ENCODE measurements around the gene PIWIL1.

The PIWIL1 gene

GRCh38 chr12:130367523-130367922, 29.8 kb downstream of the PIWIL1 start:
- H3K4me3 ChIP-seq (ENCODE audit: low read depth, low read length) = no peak overlapping the region
- no peak for DNase-seq (ENCODE audit: low read depth)

GRCh38 chr12:130369816-130370215, 32.1 kb downstream of the PIWIL1 start:
- no peak overlapping the region for H3K4me3 ChIP-seq (ENCODE audit: low read depth, low read length)
- no peak for DNase-seq (ENCODE audit: low read depth)

GRCh38 chr12:130371296-130371695, 33.6 kb downstream of the PIWIL1 start:
- no peak for DNase-seq (ENCODE audit: low read depth)
- no peak overlapping the region for H3K4me3 ChIP-seq (ENCODE audit: low read depth, low read length)

GRCh38 chr12:130372936-130373335, 35.2 kb downstream of the PIWIL1 start:
- H3K4me3 ChIP-seq (ENCODE audit: low read depth, low read length) = no peak overlapping the region
- DNase-seq (ENCODE audit: low read depth) = no peak

- no peak overlapping the region for H3K4me3 ChIP-seq (ENCODE audit: low read depth, low read length)
- no peak for DNase-seq (ENCODE audit: low read depth)
Observed at GRCh38 chr12:130374083-130374482, 36.4 kb downstream of the PIWIL1 start.

- no peak for DNase-seq (ENCODE audit: low read depth)
- H3K4me3 ChIP-seq (ENCODE audit: low read depth, low read length) = no peak overlapping the region
Observed at GRCh38 chr12:130375296-130376287, 37.9 kb downstream of the PIWIL1 start.

- H3K4me3 ChIP-seq (ENCODE audit: low read depth, low read length) = no peak overlapping the region
- DNase-seq (ENCODE audit: low read depth) = no peak
Observed at GRCh38 chr12:130382818-130383217, 45.1 kb downstream of the PIWIL1 start.

- no peak overlapping the region for H3K4me3 ChIP-seq (ENCODE audit: low read depth, low read length)
- no peak for DNase-seq (ENCODE audit: low read depth)
Observed at GRCh38 chr12:130384234-130384633, 46.5 kb downstream of the PIWIL1 start.

GRCh38 chr12:130385193-130385592, 47.5 kb downstream of the PIWIL1 start:
- DNase-seq (ENCODE audit: low read depth) = no peak
- no peak overlapping the region for H3K4me3 ChIP-seq (ENCODE audit: low read depth, low read length)

- H3K4me3 ChIP-seq (ENCODE audit: low read depth, low read length) = no peak overlapping the region
- no peak for DNase-seq (ENCODE audit: low read depth)
Observed at GRCh38 chr12:130391186-130391585, 53.5 kb downstream of the PIWIL1 start.

- H3K4me3 ChIP-seq (ENCODE audit: low read depth, low read length) = no peak overlapping the region
- no peak for DNase-seq (ENCODE audit: low read depth)
Observed at GRCh38 chr12:130394906-130395305, 57.2 kb downstream of the PIWIL1 start.

GRCh38 chr12:130396667-130397066, 59.0 kb downstream of the PIWIL1 start:
- H3K4me3 ChIP-seq (ENCODE audit: low read depth, low read length) = no peak overlapping the region
- DNase-seq (ENCODE audit: low read depth) = no peak

GRCh38 chr12:130398100-130398848, 60.6 kb downstream of the PIWIL1 start:
- no peak overlapping the region for H3K4me3 ChIP-seq (ENCODE audit: low read depth, low read length)
- DNase-seq (ENCODE audit: low read depth) = no peak

- no peak overlapping the region for H3K4me3 ChIP-seq (ENCODE audit: low read depth, low read length)
- no peak for DNase-seq (ENCODE audit: low read depth)
Observed at GRCh38 chr12:130401703-130402102, 64.0 kb downstream of the PIWIL1 start.

GRCh38 chr12:130405332-130405731, 67.6 kb downstream of the PIWIL1 start:
- no peak overlapping the region for H3K4me3 ChIP-seq (ENCODE audit: low read depth, low read length)
- DNase-seq (ENCODE audit: low read depth) = no peak

GRCh38 chr12:130412384-130412783, 74.7 kb downstream of the PIWIL1 start:
- no peak overlapping the region for H3K4me3 ChIP-seq (ENCODE audit: low read depth, low read length)
- DNase-seq (ENCODE audit: low read depth) = no peak

- DNase-seq (ENCODE audit: low read depth) = no peak
- no peak overlapping the region for H3K4me3 ChIP-seq (ENCODE audit: low read depth, low read length)
Observed at GRCh38 chr12:130413909-130414308, 76.2 kb downstream of the PIWIL1 start.

GRCh38 chr12:130414381-130414780, 76.7 kb downstream of the PIWIL1 start:
- H3K4me3 ChIP-seq (ENCODE audit: low read depth, low read length) = no peak overlapping the region
- DNase-seq (ENCODE audit: low read depth) = no peak

GRCh38 chr12:130418251-130418650, 80.6 kb downstream of the PIWIL1 start:
- DNase-seq (ENCODE audit: low read depth) = no peak
- no peak overlapping the region for H3K4me3 ChIP-seq (ENCODE audit: low read depth, low read length)

GRCh38 chr12:130419116-130419515, 81.4 kb downstream of the PIWIL1 start:
- DNase-seq (ENCODE audit: low read depth) = no peak

More at GRCh38 chr12:130419116-130419515, 81.4 kb downstream of the PIWIL1 start:
- no peak overlapping the region for H3K4me3 ChIP-seq (ENCODE audit: low read depth, low read length)

Data from skeletal muscle cell (primary cell).